GM19455 (cell line): ENCODE results near the gene ZNF366.

Experiments
- ATAC-seq: cut with Tn5 transposase; IDR thresholded peaks from one replicate; pipeline ENCODE4 v1.9.1; 2021; ENCODE audit not compliant: unreplicated experiment

ZNF366 gene

DNA sequence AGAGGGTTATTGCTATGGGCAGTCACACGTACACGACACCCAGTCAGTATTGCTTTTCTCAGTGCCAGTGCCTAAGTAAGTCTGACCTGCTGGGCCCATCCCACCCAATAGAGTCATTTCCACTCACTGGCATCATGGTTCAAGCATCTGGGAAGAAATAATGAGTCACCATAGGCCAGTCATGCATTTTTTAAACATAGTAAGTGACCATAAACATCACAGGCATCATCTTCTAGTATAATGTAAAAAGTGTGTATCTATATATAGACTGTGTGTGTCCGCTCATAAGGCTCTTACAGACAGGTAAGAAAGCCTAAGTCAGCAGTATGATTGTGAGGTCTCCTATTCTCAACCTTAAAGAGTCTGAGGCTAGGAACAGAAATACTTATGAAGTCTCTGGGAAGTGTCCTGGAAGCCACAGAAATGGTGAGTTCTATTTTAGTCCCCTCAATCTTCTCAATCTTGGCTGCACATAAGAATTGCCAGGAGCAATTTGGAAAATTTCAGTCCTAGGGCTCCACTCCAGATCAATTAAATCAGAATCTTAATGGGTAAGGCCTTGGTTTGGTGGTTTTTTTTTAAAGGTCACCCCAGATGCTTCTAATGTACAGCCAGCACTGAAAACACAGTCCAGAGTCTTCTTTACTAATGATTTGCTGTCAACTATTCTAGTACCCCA lies 65.2 kb downstream of the ZNF366 start:
- ATAC-seq = no peak

DNA sequence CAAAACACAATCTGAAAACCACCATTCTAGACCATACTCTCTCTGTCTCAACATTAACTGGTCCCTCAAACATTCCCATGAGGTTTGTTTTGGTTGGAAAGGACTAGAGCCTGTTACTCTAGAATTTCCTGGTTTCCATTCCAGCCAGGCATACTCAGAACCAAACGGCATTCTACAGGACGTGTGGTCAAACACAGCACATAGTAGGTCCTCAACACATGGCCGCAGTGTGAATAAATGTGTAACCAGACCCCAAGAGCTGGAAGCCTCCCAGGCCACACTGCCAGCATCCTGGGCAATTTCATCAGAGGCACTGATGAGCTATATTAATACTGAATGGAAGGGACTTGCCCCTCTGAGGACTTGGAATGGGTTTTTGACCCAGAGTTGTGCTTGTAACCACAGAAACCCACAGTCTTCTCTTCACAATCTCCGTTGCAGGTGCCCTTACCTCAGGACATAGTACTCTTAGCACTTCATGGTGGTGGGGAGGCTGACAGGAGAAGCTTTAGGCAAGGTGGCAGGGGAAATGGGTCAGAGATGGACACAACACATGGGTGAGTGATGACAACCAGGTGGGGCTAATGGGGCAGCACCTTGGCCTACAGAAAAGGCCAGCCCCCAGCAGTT lies 66.0 kb downstream of the ZNF366 start:
- ATAC-seq = no peak

DNA sequence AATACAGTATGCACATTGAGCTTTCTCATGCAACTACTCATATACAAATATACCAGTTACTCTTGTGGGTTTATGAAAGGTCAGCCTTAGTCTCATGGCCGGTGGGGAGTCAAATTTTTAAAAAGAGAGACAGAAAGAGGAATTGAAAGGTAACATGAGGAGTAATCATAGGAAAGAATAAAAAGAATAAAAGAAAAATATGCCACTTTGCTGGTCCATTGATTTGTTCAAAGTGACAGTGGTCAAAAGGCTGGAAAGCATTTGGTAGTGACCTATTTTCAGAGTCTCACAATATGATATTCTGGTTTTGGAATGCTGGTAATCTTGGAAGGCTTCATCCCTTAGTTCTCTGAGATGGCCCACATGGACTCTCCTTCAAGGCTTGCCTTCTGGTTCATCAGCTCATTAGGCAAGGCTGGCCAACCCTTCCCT lies 67.0 kb downstream of the ZNF366 start:
- no peak for ATAC-seq

DNA sequence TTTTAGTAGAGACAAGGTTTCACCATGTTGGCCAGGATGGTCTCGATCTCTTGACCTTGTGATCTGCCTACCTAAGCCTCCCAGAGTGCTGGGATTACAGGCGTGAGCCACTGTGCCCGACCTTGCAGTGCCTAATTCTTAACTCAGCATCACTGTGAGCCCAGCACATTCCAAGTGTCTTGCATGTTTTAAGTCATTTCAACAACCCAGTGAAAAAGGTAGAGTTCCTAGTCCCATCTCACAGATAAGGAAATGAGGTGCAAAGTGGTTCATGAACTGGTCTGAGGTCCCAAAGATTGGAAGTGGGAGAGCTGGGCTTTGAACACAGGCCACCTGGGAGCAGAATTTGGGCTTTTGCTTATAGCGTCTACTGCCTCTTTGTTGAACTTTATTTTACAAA lies 68.0 kb downstream of the ZNF366 start:
- no peak for ATAC-seq

DNA sequence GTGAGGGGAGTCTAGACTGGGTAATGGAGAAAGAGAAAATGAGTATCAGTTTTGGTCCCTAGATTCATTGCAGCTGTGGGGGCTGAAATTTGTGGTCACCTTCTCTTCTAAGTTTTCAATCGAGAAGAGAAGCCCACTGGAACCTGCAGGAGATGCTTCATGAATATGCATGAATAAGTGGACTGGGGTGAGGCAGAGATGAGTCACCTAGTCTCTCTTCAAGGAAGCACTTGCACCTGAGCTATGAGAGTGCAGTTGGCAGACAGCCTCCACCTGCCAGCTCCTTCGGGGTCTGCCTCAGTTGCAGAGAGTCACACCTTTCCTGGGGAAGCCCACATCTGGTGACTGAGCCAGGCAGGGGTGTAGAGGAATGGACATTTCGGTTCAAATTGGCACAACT lies 69.1 kb downstream of the ZNF366 start:
- ATAC-seq = no peak

DNA sequence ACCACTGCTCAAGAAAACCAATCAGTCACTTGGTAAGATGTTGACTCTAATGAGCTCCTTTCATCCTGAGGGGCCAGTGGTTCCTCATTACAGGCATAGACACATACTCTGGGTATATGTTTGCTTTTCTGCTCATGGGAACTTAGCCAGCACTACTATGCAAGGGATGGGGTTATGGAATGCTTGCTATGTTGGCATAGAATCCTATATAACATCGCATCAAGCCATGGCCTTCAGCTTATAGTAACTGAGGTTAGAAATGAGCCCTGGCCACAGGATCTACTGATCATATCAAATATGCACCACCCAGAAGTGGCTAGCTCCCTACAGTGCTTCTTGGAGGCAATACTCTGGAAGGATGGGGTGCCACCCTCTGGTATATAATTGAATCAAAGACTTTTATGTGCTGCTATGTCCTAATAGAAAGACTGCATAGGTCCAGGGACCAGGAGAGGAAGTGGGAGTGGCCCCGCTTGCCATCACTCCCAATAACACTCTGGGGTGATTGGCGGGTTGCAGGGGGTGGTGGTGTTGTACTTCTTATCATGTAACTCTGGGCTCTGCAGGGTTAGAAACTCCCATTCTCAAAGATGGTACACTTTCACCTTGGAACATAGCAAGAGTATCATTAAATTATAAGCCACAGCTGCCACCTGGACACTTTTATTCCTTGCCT lies 70.3 kb downstream of the ZNF366 start:
- ATAC-seq = no peak

DNA sequence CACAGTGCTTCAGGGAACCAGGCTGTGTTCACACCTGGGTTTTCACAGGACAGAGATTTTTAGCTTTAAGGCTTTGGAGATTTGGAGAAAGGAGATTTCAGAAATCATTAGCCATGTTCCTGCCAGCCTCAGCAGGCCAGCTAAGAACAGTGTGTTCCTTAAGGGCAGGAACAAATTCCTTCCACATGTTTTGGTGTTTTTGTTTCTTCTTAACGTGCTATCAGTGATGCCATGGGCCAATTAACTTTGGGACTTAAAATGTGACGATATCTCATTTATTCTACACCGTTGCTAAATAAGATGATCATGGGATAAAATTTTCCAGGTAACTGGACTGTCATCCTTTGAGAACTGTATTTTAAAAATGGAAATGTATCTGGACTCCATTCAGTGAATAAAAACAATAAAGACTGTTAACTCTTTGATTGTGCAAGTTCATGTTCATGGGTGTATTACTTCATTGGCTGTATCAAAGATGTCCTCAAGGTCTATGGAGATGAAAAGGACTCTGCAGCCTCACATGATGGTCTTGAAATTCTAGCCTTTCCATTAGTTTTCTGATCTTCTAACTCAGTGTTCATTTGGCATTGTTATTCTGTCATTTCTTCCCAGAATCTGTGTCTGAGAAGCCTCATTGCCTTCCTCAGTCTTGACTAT lies 72.3 kb downstream of the ZNF366 start:
- ATAC-seq = no peak

DNA sequence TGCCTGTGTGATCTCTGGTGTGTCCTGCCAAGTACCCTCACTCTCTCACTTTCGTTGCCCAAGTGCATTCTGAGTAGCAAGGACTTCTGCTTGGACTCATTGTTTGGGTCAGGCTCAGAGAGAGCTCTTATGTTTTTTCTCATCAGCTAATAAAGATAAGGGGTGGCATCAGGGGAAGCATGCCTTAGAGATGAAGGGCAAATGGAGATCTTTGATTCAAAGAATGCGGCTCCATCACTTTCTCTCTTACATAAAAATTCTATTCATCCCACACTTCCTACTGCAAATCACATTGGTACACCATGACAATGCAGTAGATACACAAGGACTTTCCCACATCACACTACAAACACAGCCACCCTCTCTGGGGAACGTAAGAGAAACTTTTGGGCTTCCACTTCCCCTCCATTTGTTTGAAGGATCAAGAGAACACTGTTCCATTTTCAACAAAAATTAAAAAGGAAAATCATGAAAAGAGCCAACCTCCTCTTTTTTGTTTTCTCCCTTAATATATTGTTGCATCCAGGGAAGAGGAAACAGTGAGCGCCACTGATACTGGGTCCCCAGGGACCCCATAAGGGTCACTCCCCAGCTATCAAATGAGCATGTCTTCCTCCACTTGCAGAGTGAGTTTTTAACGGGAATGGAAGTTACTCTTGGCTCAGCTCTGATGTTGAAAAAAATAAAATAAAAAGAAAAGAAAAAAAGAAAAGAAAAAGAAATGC lies 73.0 kb downstream of the ZNF366 start:
- no peak for ATAC-seq

DNA sequence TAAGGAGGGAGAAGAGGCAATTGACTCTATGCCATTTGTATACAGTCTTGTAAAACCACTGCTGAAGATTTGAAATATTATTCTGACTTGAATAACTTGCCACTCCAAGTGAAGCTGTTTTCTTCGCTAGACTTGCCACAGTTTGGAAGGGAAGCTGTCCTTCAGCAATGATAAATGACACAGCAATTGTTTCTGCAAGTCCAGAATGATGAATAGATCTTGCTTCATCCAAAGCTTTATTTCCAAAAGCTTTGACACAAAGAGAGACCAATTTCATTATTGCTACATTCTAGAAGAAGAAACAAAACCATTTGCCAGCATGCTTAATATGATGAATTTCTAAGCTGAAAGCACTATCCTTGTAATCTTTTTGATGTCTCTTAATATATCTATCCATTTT lies 73.7 kb downstream of the ZNF366 start:
- ATAC-seq = no peak

DNA sequence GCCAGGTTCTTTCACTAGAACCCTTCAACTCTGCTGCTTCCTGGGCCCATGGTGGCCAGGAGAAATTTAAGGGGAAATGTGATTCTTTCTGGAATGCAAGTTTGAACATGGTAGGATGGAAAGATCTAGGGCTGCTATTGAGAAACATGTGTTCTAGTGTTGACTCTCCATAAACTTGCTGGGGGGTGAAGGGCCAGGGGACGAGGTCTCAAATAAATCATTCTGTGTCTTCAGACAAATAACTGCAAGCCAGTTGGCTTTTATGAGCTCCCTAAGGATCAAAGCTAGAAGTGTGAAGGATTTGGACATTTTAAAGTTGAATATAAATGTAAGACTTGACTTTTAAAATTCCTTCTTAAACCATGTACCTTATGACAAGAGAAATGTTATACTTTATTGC lies 78.5 kb downstream of the ZNF366 start:
- ATAC-seq = no peak

DNA sequence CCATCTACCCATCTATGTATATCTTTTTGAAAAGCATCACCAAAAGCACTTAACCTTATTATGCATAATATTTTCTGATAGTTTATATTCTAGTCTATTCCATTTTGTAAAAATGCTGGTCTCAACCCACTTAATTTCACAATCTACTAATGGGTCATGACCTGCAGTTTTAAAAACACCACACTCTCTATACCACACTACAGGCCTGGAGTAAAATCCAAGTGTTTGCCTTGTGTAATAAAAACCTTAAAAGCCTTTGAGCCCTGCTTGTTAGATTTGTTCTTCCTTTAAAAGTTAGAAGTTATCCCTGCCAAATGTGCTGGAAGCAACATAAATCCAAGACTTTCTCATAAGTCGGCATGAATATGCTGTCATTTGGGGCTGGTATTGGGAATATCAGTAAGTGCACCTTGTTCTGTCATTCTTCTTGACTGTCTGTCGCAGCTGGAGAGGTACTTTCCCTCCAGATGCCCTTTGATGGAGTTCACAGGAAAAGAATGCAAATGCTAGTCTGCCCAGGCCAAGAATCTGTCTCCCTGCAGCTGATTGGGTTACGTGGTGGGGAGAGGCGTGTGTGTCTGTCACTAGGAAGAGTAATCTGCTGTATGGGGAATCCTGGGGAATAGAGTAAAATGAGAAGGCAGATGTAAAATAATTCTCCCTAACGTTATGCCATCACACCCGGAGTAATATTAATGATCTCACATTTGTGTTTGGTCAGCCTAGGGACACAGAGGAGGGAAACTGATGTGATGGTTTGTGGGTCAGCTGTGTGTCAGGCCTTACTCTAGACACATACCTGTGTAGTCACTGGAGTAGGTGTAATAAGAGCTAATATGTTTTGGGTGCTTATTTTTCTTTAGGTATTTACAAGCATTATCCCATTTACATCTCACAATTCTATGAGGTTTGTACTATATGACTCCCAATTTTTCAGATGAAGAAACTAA lies 79.4 kb downstream of the ZNF366 start:
- no peak for ATAC-seq

DNA sequence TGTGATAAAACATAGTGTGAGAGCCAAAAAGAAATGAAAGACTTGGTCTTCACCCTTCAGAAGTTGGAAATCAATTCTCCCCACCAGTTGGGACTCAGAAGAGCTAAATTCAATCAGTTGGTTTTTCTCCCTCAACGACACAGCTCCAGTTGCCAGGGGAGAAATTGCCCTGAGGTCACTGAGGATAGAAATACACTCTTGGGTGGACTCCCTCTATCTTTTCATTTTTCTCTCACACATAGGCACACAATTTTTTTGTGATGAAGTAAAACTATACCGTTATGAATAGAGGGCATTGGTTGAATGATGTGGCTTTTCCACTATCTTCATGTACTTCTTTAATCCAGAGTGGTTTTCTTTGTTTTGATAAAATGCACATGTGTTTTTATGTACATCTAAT lies 80.2 kb downstream of the ZNF366 start:
- no peak for ATAC-seq

DNA sequence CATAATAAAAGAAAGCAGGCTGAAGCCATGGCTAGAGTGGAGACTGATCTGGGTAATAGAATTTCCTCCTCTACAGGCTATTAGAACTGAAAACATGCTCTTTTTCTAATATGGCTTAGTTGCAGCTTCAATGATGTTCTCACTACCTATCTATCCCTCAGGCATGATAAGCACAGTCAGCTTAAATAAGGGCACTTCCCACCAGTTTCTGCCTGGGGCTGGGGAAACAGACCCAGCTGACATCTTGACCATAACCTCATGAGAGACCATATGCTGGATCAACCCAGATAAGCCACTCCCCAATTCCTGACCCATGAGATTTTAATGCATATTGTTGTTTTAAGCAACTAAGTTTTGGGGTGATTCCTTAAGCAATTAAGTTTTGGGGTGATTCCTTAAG lies 81.2 kb downstream of the ZNF366 start:
- ATAC-seq = no peak

DNA sequence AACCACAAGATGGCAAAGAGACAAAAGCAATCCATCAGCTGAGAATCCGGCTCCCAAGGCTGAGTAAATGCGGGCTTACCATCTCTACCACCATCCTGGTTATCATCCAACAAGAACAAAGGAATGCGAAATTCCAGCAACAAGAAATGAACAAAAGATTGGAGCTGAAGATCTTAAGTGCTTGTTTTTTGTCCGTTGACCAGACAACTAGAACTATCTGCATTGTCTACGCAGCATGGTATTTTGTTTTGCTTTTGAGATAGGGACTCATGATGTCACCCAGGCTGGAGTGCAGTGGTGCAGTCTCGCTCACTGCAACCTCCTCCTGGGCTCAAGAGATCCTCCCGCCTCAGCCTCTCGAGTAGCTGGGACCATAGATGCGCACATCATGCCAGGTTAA lies 88.9 kb downstream of the ZNF366 start:
- ATAC-seq = no peak

DNA sequence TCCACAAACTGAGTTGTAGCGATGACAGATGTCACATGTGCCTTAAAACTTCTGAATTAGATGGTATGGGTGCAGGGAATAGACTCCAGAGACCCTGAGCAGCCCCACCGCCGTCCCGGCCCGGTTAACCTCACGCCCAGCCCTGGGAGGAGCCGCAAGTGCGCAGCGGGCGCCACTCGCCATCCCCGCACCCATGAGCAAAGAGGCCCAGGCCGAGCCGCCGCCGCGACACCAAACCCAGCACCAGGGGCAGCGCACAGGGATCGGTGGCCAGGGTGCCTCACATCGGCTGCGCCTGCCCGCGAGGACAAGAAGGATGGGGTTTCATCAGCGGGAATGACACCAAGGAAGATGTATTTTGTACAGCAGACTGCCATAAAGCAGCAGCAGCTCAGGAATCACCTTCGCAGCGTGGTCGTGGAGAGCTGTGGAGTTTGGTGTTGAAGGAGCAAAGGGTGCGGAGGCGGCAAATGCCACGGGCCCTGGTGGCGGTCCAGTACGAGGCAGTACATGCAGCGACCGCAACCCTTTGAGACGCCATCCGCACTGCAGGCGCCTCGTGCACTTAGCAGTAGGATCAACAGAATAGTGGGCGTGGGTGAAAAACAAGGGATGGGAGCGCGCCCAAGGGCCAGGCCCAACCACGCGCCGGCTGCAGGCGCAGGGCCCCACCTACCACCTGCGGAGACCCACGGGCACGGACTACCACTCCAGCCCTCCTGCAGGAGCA lies 89.7 kb downstream of the ZNF366 start:
- ATAC-seq = no peak

DNA sequence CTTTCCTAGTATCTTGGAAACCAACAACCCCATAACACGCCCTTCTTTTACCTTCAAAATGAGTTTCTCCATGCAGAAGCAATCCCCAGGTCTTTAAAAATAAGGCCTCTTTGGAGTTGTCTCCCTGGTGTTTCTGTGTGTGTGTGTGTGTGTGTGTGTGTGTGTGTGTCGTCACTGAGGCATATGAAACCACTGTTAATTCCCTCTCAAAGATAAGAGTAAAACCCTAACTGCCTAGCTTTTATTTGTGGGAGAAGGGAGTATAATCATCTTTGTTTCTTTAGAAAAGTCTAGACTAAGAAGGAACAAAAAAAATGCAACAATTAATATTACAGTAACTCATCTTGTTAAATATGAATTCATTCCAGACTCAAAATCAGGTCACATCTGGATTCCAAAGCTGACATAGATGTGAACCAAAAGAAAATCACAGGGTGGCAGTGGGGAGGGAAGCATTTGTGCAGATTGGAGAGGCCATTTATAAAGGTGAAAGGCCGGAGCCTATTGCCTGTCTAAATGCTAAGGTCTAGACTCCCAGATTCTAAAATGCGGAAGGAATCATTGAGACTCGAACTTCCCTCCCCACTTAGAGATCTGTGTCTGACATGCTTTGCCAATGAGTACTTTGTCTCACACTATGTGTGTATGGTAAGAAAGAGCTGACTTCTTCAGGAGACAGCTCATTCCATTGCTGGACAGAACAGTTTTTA lies 91.4 kb downstream of the ZNF366 start:
- ATAC-seq = no peak

DNA sequence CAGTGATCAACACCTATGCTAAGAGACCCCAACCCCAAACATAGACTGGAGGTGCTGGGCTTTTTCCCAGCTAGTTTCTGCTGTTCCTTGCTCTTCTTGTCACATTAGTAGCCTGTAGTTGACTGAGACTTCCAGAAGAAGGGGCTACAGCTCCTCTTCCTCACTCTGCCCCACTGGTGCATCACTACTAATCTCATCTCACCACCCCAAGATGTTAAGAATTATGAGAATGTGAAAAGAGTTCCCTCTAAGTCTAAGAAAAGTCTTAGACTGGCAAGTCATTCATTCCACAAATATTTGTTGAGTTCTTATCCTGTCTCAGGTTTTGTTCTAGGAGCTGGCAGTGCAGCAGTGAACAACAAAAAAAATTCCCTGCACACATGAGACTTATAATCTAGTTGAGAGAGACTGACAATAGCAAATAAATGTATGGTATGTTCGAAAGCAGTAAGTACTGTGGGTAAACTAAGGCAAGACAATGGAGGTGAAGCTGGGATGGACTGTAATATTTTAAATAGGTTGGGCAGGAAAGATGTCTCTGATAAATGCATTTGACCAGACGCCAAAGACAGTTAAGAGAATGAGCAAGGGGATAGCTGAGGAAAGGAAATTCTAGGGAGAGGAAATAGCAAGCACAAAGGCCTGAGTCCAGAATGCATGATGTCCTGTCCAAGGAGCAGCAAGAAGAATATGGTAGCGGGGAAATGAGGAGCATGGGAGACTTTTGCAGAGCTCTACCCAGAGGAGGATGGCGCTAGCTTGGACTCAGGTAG lies 94.7 kb downstream of the ZNF366 start:
- ATAC-seq = no peak

DNA sequence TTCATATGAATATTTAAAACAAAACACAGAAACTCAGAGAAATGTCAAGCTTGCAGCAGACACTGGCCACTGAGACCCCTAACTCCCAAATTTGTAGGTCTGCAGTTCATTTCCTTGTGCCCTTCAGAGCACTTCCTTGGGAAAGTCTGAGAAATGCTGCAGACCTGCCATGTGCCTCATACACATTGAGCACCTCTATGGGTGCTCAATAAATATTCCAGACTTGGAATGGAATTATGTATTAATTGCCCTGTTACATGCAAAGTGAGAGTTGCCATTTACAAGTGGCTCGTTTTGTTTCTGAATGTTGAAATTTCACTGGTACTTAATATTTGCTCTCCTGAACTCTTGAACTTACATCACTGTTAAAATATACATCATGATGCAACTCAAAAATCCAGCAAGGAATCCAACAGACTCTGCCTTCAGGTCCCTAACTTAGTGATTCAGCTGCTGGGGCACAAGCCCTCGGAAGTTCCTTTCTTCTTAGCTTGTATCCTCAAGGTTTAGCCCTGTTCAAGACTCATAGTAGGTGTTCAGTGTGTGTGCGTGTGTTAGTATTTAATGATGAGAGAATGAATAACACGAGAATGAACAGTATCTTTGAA lies 96.4 kb downstream of the ZNF366 start:
- no peak for ATAC-seq
